ENCODE measurements around the gene CBX1.
A peak's percentile ranks its signal among the peaks of the same experiment; 100 is the strongest.

Gene CBX1

DNA sequence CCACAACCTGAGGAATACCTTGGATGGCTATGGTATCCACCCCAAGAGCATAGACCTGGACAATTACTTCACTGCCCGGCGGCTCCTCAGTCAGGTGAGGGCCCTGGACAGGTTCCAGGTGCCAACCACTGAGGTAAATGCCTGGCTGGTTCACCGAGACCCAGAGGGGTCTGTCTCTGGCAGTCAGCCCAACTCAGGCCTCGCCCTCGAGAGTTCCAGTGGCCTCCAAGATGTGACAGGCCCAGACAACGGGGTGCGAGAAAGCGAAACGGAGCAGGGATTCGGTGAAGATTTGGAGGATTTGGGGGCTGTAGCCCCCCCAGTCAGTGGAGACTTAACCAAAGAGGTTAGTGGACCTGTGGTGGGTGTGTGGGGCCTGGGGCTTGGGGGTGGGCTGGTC, 50.0 kb downstream of the CBX1 start:
- peak overlapping the region; percentile 22 for H3K4me3 ChIP-seq (ENCODE audit: low read depth, low read length)
- in situ Hi-C loops (cut with HindIII; ENCODE audit: low sequenced_read_pairs): no loop called here
- DNase-seq (ENCODE audit: low read depth, low spot score): no peak
- TF ChIP-seq, protein P1, sequence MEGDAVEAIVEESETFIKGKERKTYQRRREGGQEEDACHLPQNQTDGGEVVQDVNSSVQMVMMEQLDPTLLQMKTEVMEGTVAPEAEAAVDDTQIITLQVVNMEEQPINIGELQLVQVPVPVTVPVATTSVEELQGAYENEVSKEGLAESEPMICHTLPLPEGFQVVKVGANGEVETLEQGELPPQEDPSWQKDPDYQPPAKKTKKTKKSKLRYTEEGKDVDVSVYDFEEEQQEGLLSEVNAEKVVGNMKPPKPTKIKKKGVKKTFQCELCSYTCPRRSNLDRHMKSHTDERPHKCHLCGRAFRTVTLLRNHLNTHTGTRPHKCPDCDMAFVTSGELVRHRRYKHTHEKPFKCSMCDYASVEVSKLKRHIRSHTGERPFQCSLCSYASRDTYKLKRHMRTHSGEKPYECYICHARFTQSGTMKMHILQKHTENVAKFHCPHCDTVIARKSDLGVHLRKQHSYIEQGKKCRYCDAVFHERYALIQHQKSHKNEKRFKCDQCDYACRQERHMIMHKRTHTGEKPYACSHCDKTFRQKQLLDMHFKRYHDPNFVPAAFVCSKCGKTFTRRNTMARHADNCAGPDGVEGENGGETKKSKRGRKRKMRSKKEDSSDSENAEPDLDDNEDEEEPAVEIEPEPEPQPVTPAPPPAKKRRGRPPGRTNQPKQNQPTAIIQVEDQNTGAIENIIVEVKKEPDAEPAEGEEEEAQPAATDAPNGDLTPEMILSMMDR (IDR thresholded peaks at IDR 0.05; ENCODE audit: low read depth, low read length): no peak

DNA sequence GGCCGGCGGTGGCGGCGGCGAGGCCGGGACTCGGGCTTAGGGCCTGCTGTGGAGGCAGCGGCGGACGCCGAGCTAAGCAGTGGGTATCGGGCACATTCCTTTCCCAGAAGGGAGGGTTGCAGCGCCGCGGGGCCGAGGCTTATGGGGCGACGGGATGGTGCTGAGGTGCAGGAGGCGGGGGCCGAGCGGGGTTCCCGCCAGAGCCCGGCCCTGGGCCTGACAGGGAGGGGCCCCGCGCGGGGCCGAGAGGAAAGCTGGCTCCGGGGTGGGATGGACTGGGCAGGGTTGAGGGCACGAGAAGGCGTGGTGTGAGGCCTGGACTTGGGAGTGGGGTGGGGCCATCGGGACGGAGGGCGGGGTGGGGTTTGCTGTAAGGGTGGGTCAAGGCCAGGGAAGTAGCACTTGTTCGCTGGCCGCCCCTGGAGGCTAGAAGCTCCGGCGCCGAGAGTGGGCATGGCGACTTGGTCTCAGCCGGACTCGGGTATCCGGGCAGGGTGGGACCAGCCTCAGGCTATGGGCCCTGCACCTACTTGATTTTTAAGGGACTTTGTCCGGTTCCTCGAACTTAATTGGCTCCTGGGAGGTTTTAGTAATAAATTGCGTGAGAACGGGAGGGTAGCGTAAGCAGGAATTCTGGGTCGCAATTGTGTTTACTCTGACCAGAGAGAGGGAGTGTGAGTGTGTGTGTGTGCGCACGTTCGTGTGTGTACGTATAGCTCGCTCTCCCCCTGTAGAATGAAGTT, 52.7 kb downstream of the CBX1 start:
- in situ Hi-C loops (cut with HindIII; ENCODE audit: low sequenced_read_pairs): no loop called here
- peak; percentile 93 for DNase-seq (ENCODE audit: low read depth, low spot score)
- peak overlapping the region; percentile 81 for H3K4me3 ChIP-seq (ENCODE audit: low read depth, low read length)
- TF ChIP-seq, protein P1 (IDR thresholded peaks at IDR 0.05; ENCODE audit: low read depth, low read length): no peak

- TF ChIP-seq, protein P1 (IDR thresholded peaks at IDR 0.05; ENCODE audit: low read depth, low read length): no peak
- peak; percentile 100 for DNase-seq (ENCODE audit: low read depth, low spot score)
- in situ Hi-C loops (cut with HindIII; ENCODE audit: low sequenced_read_pairs): no loop called here
- peak within 1 kb of the TSS; percentile 84 for H3K4me3 ChIP-seq (ENCODE audit: low read depth, low read length)
Measured at GRCh38 chr17:48047741-48048383, 53.4 kb downstream of the CBX1 start, which contains the start of gene NFE2L1. Gene NFE2L1, plus strand, starts transcription at chr17:48048359. Its CDS starts 2,760 bp downstream, at chr17:48051119.

DNA sequence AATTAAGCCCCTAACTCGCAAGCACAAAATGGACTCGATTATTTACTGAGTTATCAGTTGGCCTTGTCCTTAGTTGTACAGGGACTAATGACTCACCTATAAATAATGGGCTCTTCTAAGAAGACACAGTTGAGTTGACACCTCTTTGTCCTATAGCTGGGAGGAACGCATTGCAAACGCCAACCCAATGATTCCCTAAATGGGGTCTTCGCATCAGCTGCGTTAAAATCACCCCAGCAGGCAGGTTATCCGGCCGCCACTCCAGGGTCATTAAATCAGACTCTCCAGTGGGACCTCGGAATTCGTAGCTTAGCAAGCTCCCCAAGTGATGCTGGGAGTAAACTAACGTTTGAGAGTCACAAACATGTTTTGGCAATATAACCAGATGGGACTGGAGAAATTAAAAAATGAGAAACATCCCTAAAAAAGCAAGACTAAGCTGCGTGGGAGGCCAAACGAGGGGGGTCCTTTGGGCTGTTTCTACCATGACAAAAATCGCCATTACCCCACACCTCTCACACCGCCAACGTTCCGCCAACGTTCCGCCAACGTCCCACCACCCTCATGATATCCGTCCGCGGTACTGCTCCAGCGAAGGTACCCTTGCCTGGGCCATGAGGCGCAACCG, 54.1 kb downstream of the CBX1 start:
- DNase-seq (ENCODE audit: low read depth, low spot score): no peak
- TF ChIP-seq, protein P1 (IDR thresholded peaks at IDR 0.05; ENCODE audit: low read depth, low read length): no peak
- H3K4me3 ChIP-seq (ENCODE audit: low read depth, low read length): peak overlapping the region; percentile 84
- in situ Hi-C loops (cut with HindIII; ENCODE audit: low sequenced_read_pairs): no loop called here

DNA sequence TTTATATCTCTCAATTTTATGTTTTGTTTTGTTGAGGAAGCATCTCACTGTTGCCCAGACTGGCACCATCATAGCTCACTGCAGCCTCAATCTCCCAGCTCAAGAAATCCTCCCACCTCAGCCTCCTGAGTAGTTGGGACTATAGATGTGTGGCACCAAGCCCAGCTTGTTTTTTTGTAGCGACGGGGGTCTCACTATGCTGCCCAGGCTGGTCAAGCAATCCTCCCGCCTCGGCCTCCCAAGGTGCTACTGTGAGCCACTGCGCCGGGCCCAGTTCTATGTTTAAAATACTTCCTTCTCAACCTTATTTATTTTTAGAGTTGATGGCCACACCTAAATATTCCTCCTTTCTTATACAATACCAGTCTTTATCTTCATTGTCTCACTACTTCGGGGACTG, 55.0 kb downstream of the CBX1 start:
- DNase-seq (ENCODE audit: low read depth, low spot score): no peak
- H3K4me3 ChIP-seq (ENCODE audit: low read depth, low read length): no peak overlapping the region
- in situ Hi-C loops (cut with HindIII; ENCODE audit: low sequenced_read_pairs): no loop called here
- TF ChIP-seq, protein P1 (IDR thresholded peaks at IDR 0.05; ENCODE audit: low read depth, low read length): no peak

DNA sequence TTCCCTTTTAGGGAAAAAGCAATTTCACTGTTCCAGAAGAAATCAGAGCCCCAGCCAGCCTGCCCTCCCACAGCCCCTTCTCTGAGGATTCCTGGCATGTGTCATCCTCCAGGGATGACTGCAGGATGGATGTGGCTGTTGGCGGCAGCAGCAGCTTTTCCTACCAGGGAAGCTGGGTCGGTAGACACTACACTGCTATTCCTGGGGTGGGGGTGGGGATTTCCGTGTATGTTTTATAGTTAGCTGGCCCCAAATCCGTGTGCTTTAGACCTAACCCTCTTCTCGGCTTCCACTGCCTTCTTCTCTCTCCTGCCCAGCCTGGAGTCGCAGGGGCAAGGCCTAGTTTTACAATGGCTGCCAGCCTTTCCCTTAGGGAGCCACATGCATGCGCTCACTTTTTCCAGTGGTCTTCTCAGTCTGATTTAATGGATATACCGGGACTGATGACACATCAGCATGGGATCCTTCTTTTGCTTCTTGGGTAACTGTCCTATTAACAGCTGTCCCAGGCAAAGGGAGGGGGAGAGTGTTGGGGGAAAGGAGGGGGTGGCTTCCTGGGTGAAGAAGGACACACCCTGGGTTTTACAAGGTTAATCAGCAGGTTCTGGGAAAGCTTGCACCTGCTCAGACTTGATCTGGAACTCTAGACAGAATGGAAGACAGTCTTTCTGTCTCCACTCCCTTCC, 55.8 kb downstream of the CBX1 start:
- in situ Hi-C loops (cut with HindIII; ENCODE audit: low sequenced_read_pairs): no loop called here
- H3K4me3 ChIP-seq (ENCODE audit: low read depth, low read length): no peak overlapping the region
- TF ChIP-seq, protein P1 (IDR thresholded peaks at IDR 0.05; ENCODE audit: low read depth, low read length): no peak
- no peak for DNase-seq (ENCODE audit: low read depth, low spot score)
